Activated naive CD4-positive, alpha-beta T cell treated with anti-CD3 and anti-CD28 coated beads, Interleukin-2, amount 50 U/mL, for 16 hours (primary cell): Measurements from ENCODE around the gene CGA.
A peak's percentile ranks its signal among the peaks of the same experiment; 100 is the strongest.

Source experiments
- DNase-seq: peaks from one replicate; pipeline ENCODE4 v3.0.0-alpha.2; 2020

CGA gene

DNA sequence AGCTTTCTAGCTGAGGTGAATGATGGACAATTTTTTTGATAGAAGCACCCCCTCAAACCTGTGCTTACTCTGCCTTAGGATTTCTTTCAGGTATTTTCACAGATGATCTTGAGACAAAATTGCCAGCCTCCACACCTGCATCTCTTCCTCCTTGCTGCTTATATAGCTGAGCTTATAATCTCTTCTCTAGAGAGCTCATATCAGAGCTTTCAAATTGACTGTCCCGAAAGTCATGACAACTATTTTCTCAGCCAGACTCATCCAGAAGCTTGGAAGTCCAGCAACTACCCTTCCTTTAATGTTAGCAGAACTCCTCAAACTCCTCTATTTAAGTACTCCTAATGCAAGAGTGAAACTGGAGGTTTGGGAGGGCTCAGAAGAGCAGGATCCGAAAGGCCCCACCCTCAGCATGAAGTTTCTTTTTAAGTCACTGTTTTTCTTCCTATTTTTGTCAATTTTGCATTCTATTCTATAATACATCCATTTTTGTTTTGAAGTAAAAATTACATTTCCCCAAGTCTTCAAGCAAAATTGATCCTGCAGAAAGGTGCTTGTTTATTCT lies 12.7 kb downstream of the CGA start:
- DNase-seq: no peak

GRCh38 chr6:87078983-87079616 lies 15.8 kb downstream of the CGA start:
- peak; percentile 50 for DNase-seq

DNA sequence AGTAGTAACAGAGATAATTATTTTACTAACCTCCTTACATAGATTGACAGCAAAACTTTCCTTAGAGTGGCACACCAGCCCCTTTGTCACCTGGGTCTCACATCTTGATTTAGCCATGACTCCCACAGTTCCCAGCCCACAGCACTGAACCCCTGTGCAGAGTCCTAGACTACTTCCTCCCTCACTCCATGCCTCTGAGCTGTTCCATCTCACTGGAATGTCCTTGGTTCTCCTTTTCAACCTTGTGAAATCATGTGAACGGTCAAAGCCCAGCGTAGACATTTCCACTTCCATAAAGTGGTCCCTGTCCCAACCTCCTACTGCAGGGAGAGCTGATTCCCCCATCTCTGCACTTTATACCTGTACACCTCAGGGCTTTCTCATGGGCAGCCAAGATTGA lies 19.7 kb downstream of the CGA start:
- DNase-seq: no peak

GRCh38 chr6:87074101-87074621 lies 20.7 kb downstream of the CGA start:
- DNase-seq: no peak

DNA sequence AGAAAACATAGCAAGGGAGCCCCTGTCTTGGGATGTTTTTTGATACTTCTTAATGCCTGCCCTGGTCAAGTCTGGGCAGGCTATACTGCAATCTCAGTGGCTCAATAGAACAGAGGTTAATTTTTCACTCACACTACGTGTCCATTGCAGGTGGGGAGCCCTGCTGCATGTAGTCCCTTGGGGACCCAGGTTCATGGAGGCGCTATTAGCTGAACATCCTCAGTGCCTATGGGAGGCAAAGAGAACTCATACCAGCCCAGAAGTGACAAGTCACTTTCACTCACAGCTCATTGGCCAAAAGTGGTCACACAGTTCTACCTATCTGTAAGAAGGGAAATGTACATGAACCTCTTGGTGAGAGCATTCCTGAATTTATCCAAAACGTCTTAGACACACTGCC lies 23.2 kb downstream of the CGA start:
- DNase-seq: no peak

GRCh38 chr6:87070741-87071140 lies 24.2 kb downstream of the CGA start:
- no peak for DNase-seq

- DNase-seq: no peak
These were observed 26.1 kb downstream of the CGA start for GRCh38 chr6:87068795-87069194.

DNA sequence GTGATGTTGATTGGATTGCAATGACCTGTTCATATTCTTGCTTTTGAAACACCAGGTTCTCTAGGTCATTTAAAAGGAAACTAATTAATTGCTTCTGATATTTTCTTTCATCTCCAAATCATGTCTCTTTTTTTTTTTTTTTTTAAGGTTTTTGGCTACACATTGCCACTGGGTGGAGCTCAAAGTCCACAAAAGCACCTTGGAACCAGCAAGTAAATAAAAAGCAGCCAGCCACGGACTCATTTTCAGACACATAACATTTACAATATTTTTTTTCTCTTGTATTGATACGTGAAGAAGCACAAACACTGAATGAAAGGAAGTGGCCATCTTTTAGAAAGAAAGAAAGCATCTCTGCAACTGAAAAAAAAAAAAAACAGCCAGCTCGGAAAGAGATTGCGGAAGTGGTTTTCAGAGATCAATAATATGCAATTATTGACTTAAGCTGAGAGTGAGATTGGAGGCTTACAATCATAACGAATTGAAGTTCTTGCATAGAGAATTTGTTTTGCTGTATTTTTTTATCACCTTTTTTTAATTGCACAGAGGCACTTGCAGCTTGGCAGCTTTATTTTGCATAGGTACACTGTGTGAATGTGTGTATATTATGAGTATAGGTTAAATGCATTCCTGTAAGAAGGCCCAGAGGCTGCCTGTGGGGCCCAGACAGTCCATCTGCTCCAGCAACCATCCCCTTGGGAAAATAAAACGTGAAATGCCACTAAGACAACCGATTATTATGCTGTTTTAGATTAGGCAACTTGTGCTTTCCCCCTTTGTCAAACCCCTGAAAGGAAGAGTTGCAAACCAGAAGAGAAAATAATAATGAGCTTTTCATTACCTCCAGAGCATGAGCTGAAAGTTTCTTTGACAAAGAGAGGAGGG lies 28.2 kb downstream of the CGA start:
- peak; percentile 28 for DNase-seq

GRCh38 chr6:87065117-87065516 lies 29.8 kb downstream of the CGA start:
- DNase-seq: no peak

DNA sequence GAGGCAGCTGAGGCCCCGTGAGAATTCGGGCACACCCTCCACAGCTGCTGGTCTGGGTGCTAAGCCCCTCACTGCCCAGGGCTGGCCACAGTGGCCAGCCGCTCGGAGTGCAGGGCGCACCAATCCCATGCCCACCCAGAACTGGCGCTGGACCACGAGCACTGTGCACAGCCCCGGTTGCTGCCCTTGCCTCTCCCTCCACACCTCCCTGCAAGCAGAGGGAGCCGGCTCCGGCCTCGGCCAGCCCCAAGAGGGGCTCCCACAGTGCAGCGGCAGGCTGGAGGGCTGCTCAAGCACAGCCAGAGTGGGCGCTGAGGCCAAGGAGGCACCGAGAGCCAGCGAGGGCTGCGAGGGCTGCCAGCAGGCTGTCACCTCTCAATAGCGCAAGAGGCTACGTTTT lies 35.0 kb downstream of the CGA start:
- no peak for DNase-seq

- no peak for DNase-seq
These were observed 40.6 kb downstream of the CGA start for GRCh38 chr6:87054143-87054833.

GRCh38 chr6:87053312-87053711 lies 41.6 kb downstream of the CGA start:
- no peak for DNase-seq

DNA sequence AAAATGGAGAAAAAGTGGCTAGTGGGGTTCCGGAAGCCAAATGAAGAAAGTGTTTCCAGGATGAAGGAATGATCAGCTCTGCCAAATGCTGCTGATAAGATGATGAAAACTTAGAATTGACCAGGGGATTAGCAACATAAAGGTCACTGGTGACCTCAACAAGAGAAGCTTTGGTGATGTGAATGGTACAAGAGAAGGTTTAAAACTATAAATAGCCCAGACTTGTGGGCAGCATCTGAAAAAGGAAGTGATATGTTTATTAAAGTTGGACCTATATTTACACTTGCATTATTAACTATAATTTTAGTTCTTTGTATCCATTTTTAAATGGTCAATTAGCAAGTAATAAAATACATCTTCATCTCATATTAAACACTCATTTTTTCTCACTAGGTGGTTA lies 45.1 kb downstream of the CGA start:
- DNase-seq: no peak

- DNase-seq: no peak
These were observed 49.3 kb downstream of the CGA start for GRCh38 chr6:87045521-87046075.

DNA sequence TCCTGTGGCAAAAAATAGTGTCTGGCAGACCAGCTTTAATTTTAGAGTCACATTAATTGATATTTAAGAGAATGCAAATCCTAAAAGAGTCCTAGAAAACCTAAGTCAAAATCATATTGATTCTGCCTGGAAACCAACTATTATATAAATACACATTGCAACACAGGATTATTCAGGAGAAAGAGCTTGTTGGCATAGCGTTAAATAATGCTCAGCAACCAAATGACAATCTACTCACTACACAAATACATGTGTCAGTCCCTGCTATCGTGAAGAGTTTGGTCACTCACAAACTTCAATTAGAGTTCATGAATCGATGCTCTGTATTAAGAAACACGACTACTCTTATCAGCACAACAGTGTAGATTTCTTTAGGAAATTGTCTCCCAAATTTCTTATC lies 54.2 kb downstream of the CGA start:
- DNase-seq: no peak
